Keratinocyte (primary cell): Measurements from ENCODE around the gene TNFSF13B.

Source experiments
- CTCF ChIP-seq, 3 experiments: IDR thresholded peaks in 1 of 3; conservative IDR thresholded peaks in 1 of 3; optimal IDR thresholded peaks in 1 of 3; 2 replicates in 2 of 3; 3 replicates in 1 of 3; pipeline versions ENCODE3 to v1.5.1; 2011; ENCODE audit warnings: low read length in 3 of 3, mild to moderate bottlenecking in 3 of 3, moderate library complexity in 2 of 3, control low read depth in 1 of 3, inconsistent platforms in 1 of 3; ENCODE audit not compliant: insufficient read depth in 2 of 3; ENCODE audit errors: extremely low read depth in 1 of 3
- EZH2 ChIP-seq: IDR thresholded peaks from one replicate; pipeline ENCODE4 v1.6.1; 2012; ENCODE audit warnings: inconsistent platforms, mild to moderate bottlenecking, low read length, moderate library complexity

- TF ChIP-seq EZH2 (no peak), CTCF (optimal IDR thresholded peaks at IDR 0.05 in 1 of 3, IDR thresholded peaks at IDR 0.05 in 1 of 3, conservative IDR thresholded peaks at IDR 0.05 in 1 of 3; ENCODE audit: extremely low read depth in 1 of 3, insufficient read depth in 2 of 3, low read length in 3 of 3) (no peak)
Observed at GRCh38 chr13:108272333-108272732, 2.8 kb downstream of the TNFSF13B start.
